ENCODE data around the gene IMPDH2. TPM values are rescaled to one million over a fixed set of nuclear protein-coding genes. Genes with fewer than 3 reads are reported as not detected.

Gene IMPDH2
- polyA plus RNA-seq, 6 donors from 2014 or later, result 78.6 to 117 (median 97.6) TPM

Other genes starting within 250 kb of the IMPDH2 start
- gene PRKAR2A, start 181.5 kb downstream of the IMPDH2 start, polyA plus RNA-seq (ENCODE audit: low read depth in 6 of 6), result 10 to 100 TPM in 1 of 6 donors, 1 to 10 TPM in 5; 6.8 to 11.3 (median 9.2) TPM
- 10 to 100 TPM in 4 of 6 donors, 1 to 10 TPM in 2; 7.0 to 37.1 (median 11.6) TPM for gene SLC25A20, start 130.5 kb downstream of the IMPDH2 start, polyA plus RNA-seq (ENCODE audit: low read depth in 6 of 6)
- 100 to 1,000 TPM; 109 to 192 (median 122) TPM for gene ARIH2, start 110.6 kb downstream of the IMPDH2 start, polyA plus RNA-seq (ENCODE audit: low read depth in 6 of 6)
- gene P4HTM, start 39.2 kb downstream of the IMPDH2 start, polyA plus RNA-seq (ENCODE audit: low read depth in 6 of 6), result 10 to 100 TPM in 5 of 6 donors, 1 to 10 TPM in 1; 2.6 to 17.8 (median 15.1) TPM
- 100 to 1,000 TPM in 4 of 6 donors, 10 to 100 TPM in 2; 94.3 to 112 (median 106) TPM for gene WDR6, start 22.0 kb downstream of the IMPDH2 start, polyA plus RNA-seq (ENCODE audit: low read depth in 6 of 6)
- gene DALRD3, start 10.8 kb downstream of the IMPDH2 start, polyA plus RNA-seq (ENCODE audit: low read depth in 6 of 6), result 10 to 100 TPM; 25.4 to 40.6 (median 27.5) TPM
- 100 to 1,000 TPM; 124 to 177 (median 143) TPM for gene NDUFAF3, start 7.3 kb downstream of the IMPDH2 start, polyA plus RNA-seq (ENCODE audit: low read depth in 6 of 6)
- 10 to 100 TPM; 15.3 to 34.5 (median 26.1) TPM for gene QRICH1, start 64.7 kb upstream of the IMPDH2 start, polyA plus RNA-seq (ENCODE audit: low read depth in 6 of 6)
- gene QARS1, start 75.4 kb upstream of the IMPDH2 start, polyA plus RNA-seq (ENCODE audit: low read depth in 6 of 6), result 100 to 1,000 TPM in 3 of 6 donors, 10 to 100 TPM in 3; 35.6 to 111 (median 98.3) TPM
- gene USP19, start 91.4 kb upstream of the IMPDH2 start, polyA plus RNA-seq (ENCODE audit: low read depth in 6 of 6), result 10 to 100 TPM; 19.6 to 36.0 (median 23.6) TPM
- gene LAMB2, start 103.7 kb upstream of the IMPDH2 start, polyA plus RNA-seq (ENCODE audit: low read depth in 6 of 6), result not detected
- gene CCDC71, start 136.9 kb upstream of the IMPDH2 start, polyA plus RNA-seq (ENCODE audit: low read depth in 6 of 6), result 1 to 10 TPM in 5 of 6 donors, under 1 TPM in 1; 0.14 to 1.8 (median 1.3) TPM
- gene KLHDC8B, start 142.2 kb upstream of the IMPDH2 start, polyA plus RNA-seq (ENCODE audit: low read depth in 6 of 6), result under 1 TPM in 3 of 6 donors, not detected in 3; 0.48 to 0.56 (median 0.49) TPM
- gene C3orf62, start 247.8 kb upstream of the IMPDH2 start, polyA plus RNA-seq (ENCODE audit: low read depth in 6 of 6), result 1 to 10 TPM in 3 of 6 donors, under 1 TPM in 3; 0.44 to 1.4 (median 0.91) TPM